Testis (tissue), 3 donors: ENCODE results near the gene ZMYM5. TPM values are rescaled to one million over a fixed set of nuclear protein-coding genes. Genes with fewer than 3 reads are reported as not detected.
A peak's percentile ranks its signal among the peaks of the same experiment; 100 is the strongest.
"Not testable (repeated sequence)": the region's sequence is repeated elsewhere in the genome, so short reads cannot be mapped to it uniquely, and the experiment has no call there.

Experiments used
- DNase-seq: peaks from one replicate; pipeline ENCODE4 v3.0.0-alpha.2; 2019
- H3K27ac ChIP-seq, 2 donors: fragments of 200-600 bp; sonication (generic); one replicate each; pipeline ENCODE4 v1.5.1; 2019
- H3K27me3 ChIP-seq: fragments of 200-600 bp; sonication (generic); one replicate; pipeline ENCODE4 v1.5.1; 2019
- H3K36me3 ChIP-seq: fragments of 200-600 bp; sonication (generic); one replicate; pipeline ENCODE4 v1.5.1; 2017; ENCODE audit warnings: low read depth; ENCODE audit errors: missing control alignments
- H3K4me1 ChIP-seq: fragments of 200-600 bp; sonication (generic); one replicate; pipeline ENCODE4 v1.5.1; 2019
- H3K4me3 ChIP-seq, 2 donors: fragments of 200-600 bp; sonication (generic); one replicate each; pipeline ENCODE4 v1.5.1; 2017 to 2019
- H3K9me3 ChIP-seq: fragments of 200-600 bp; sonication (generic); one replicate; pipeline ENCODE4 v1.5.1; 2017
- CTCF ChIP-seq, 3 experiments: fragments of 450-650 bp in 2 of 3; fragments of 200-600 bp in 1 of 3; sonication (generic) in 1 of 3; IDR thresholded peaks; one replicate each; pipeline ENCODE4 v1.5.1; 2016 to 2019; ENCODE audit warnings: antibody characterized with exemption in 3 of 3, mild to moderate bottlenecking in 2 of 3, moderate library complexity in 1 of 3
- POLR2A ChIP-seq: fragments of 450-650 bp; IDR thresholded peaks from one replicate; pipeline ENCODE4 v1.6.1; 2017; ENCODE audit warnings: antibody characterized with exemption, mild to moderate bottlenecking, moderate library complexity
- WGBS, 2 donors: methylation state at CpG; one replicate each; pipeline ENCODE4 v1.1.5; 2018; 5-methylcytosine and 5-hydroxymethylcytosine counted together
- intact Hi-C: fragments of 100-400 bp; cut with DNase I; formaldehyde crosslinking; loops from one replicate; pipeline ENCODE4 v1.15.1; 2023; ENCODE audit warnings: low total_unique reads
- polyA plus RNA-seq: library from polyadenylated mRNA; stranded (reverse); fragments of 350-450 nt; fragmentation: Illumina TruSeq; extraction: RNeasy Lipid Tissue Mini Kit (QIAGEN cat#74804); gene quantifications from one replicate; pipeline ENCODE4 v1.2.3, GENCODE V29; 2014; ENCODE audit warnings: low read depth, low replicate concordance; ENCODE audit not compliant: insufficient read depth
- total RNA-seq, 2 donors: library from RNA; depleted of rRNA; stranded (reverse); fragments of >200 nt; gene quantifications; one replicate each; pipeline ENCODE4 v1.2.3, GENCODE V29; 2016

The ZMYM5 gene
- total and polyA plus RNA-seq, 3 donors from 2014 or later = 29.4 to 37.1 (median 29.5) TPM

- H3K4me3 ChIP-seq = peak overlapping the region; percentile 87 to 96
- intact Hi-C loops = loop anchor here (5.0 kb wide), 1 partner anchor 93 kb away; the partner anchor contains the start of gene ZMYM2
- no peaks in the 10 kb centered on the region for H3K27me3 ChIP-seq
- H3K9me3 ChIP-seq = no peaks in the 10 kb centered on the region
- WGBS, 2 donors = 1 to 7% methylated on average over 3 to 53 of the region's 54 CpGs
- peak overlapping the region; percentile 98 to 100 for H3K27ac ChIP-seq
- peak; percentile 67 for DNase-seq
- TF ChIP-seq POLR2A (no peak), CTCF (IDR thresholded peaks at IDR 0.05) (no peak)
- peaks cover 14% of the 10 kb centered on the region for H3K4me1 ChIP-seq
- no peaks in the 10 kb centered on the region for H3K36me3 ChIP-seq
These were observed 736 bp upstream of the ZMYM5 start for GRCh38 chr13:19864024-19864745.

- Histone ChIP-seq H3K36me3 (no peaks in the 10 kb centered on the region), H3K4me1 (peaks cover 14% of the 10 kb centered on the region), H3K27me3 (no peaks in the 10 kb centered on the region), H3K27ac (peak overlapping the region; percentile 98 to 100), H3K9me3 (no peaks in the 10 kb centered on the region), H3K4me3 (peak overlapping the region; percentile 87 to 96)
- DNase-seq = peak; percentile 52
- WGBS, 2 donors = 0 to 1% methylated on average over 42 to 48 of the region's 66 CpGs
- TF ChIP-seq POLR2A (no peak), CTCF (IDR thresholded peaks at IDR 0.05) (no peak)
- intact Hi-C loops = loop anchor here (5.0 kb wide), 1 partner anchor 95 kb away; the partner anchor contains the start of gene ZMYM2
These were observed 752 bp downstream of the ZMYM5 start for GRCh38 chr13:19862481-19863313.

GRCh38 chr13:19861762-19862161, 1.7 kb downstream of the ZMYM5 start:
- intact Hi-C loops = loop anchor here (5.0 kb wide), 1 partner anchor 96 kb away; the partner anchor contains the start of gene ZMYM2
- WGBS, 2 donors = 7 to 15% methylated on average over 4 of the region's 4 CpGs
- Histone ChIP-seq H3K4me1 (peaks cover 14% of the 10 kb centered on the region), H3K27me3 (no peaks in the 10 kb centered on the region), H3K36me3 (no peaks in the 10 kb centered on the region), H3K9me3 (no peaks in the 10 kb centered on the region), H3K4me3 (peak overlapping the region in 1 of 2 donors; percentile 87), H3K27ac (peak overlapping the region; percentile 98 to 100)
- TF ChIP-seq POLR2A (no peak), CTCF (IDR thresholded peaks at IDR 0.05) (no peak)
- no peak for DNase-seq

- Histone ChIP-seq H3K27me3 (no peaks in the 10 kb centered on the region), H3K36me3 (no peaks in the 10 kb centered on the region), H3K4me1 (peaks cover 14% of the 10 kb centered on the region), H3K9me3 (no peaks in the 10 kb centered on the region), H3K27ac (peak overlapping the region in 1 of 2 donors; percentile 100), H3K4me3 (no peak overlapping the region)
- DNase-seq = no peak
- TF ChIP-seq POLR2A (no peak), CTCF (IDR thresholded peaks at IDR 0.05) (no peak)
- 76 to 88% methylated on average over 4 of the region's 4 CpGs for WGBS, 2 donors
- intact Hi-C loops = loop anchor here (5.0 kb wide), 1 partner anchor 96 kb away; the partner anchor contains the start of gene ZMYM2
These were observed 2.4 kb downstream of the ZMYM5 start for GRCh38 chr13:19860884-19861655.

- H3K27me3 ChIP-seq, H3K9me3 ChIP-seq, intact Hi-C loops, DNase-seq, H3K36me3 ChIP-seq, H3K27ac ChIP-seq, H3K4me3 ChIP-seq: not testable (repeated sequence)
- 92 to 94% methylated on average over 2 of the region's 2 CpGs for WGBS, 2 donors
- peaks cover 14% of the 10 kb centered on the region for H3K4me1 ChIP-seq
These were observed 5.8 kb downstream of the ZMYM5 start for GRCh38 chr13:19857637-19858036.
